Neural progenitor cell (in vitro differentiated cells): ENCODE results near the gene SND1.

Source experiments
- EZH2 ChIP-seq: fragments of 200-600 bp; sonication (generic); IDR thresholded peaks from 2 replicates; pipeline ENCODE4 v1.6.1; 2017; ENCODE audit warnings: antibody characterized with exemption, mild to moderate bottlenecking, moderate library complexity
- TF ChIP-seq, protein P1 (sequence below): fragments of 200-600 bp; sonication (generic); IDR thresholded peaks from 2 replicates; pipeline ENCODE4 v1.5.1; 2017; ENCODE audit warnings: antibody characterized with exemption, mild to moderate bottlenecking

DNA sequence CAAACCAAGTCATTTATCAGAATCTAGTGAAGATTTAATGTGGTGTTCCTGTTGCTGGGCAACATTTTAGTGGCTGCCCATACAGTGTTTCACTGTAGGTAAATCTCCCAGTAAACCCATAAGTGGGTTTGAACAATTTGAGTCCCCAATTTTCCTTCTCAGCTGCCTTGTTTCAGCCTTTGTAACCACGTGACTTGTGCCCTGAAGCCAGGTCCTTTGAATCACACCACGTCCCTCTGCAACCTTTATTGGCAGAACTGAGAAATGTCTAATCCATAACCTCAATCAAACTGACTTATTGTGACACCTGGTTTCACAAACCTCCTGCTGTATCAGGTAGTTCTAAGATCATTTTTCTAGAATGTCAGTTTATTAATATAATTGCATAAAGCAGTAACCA is 30.1 kb downstream of the SND1 start:
- TF ChIP-seq, protein P1, sequence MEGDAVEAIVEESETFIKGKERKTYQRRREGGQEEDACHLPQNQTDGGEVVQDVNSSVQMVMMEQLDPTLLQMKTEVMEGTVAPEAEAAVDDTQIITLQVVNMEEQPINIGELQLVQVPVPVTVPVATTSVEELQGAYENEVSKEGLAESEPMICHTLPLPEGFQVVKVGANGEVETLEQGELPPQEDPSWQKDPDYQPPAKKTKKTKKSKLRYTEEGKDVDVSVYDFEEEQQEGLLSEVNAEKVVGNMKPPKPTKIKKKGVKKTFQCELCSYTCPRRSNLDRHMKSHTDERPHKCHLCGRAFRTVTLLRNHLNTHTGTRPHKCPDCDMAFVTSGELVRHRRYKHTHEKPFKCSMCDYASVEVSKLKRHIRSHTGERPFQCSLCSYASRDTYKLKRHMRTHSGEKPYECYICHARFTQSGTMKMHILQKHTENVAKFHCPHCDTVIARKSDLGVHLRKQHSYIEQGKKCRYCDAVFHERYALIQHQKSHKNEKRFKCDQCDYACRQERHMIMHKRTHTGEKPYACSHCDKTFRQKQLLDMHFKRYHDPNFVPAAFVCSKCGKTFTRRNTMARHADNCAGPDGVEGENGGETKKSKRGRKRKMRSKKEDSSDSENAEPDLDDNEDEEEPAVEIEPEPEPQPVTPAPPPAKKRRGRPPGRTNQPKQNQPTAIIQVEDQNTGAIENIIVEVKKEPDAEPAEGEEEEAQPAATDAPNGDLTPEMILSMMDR: no peak
- no peak for TF ChIP-seq EZH2
